CD4-positive, alpha-beta T cell treated with Interleukin-15 for 1 hour (primary cell): ENCODE measurements around the gene MESP1.

ENCODE experiments used
- DNase-seq: peaks from one replicate; pipeline ENCODE4 v3.0.0-alpha.2; 2020

MESP1 gene

GRCh38 chr15:89780601-89781000 is 29.6 kb upstream of the MESP1 start:
- no peak for DNase-seq

- no peak for DNase-seq
These were observed 27.8 kb upstream of the MESP1 start for GRCh38 chr15:89778861-89779260.

DNA sequence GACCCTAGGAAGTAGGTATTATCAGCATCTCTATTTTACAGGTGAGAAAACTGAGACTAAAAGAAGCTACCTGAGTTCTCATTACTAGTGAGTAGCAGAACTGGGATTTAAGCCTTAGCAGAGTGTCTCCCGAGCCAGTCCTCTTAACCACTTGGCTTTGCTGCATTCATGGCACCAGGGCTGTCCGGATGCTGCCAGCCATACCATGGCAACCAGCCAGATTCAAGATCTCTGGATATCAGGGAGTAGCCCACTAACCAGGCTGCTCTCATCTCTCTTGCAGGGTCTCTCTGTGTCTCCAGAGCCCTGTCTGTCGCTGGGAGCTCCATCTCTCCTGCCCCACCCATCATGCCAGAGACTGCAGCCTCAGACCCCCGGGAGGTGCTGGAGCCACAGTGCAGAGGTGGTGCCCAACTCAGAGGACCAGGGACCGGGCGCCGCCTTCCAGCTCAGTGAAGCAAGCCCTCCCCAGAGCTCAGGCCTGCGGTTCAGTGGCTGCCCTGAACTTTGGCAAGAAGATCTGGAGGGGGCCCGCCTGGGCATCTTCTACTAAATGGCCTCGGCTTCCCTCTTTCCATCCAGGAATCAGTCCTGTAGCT is 26.8 kb upstream of the MESP1 start:
- DNase-seq, result no peak

DNA sequence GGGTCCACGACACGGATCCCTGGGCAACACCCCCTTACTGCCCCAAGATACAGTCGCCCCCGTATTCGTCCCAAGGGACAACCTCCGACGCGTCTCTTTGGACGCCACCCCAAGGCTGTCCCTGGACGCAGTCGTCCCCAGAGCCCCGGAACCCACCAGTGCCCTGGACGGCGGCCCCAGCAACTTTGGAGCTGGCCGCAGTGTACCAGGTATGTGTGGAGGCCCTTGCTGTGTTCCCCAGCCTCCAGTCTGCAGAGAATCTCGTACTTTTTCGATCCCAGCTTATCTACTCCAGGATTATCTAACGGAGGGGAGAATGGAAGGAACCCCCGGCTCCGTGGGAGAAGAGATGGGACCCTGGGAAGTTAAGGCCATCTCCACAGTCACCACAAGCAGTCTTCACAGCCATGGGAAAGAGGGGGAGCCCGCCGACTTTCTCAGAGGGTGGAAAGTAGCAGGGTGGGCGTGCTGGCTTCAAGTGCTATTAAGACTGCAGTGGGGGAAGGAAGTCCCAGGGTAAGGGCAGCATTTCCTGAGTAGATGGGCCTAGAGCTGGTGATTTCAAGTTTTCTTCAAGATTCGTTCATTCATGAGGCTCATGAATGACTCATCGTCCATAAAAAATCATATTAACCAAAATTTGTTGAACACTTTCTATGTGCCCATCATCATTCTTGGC is 26.2 kb upstream of the MESP1 start:
- no peak for DNase-seq

GRCh38 chr15:89776274-89777072 is 25.4 kb upstream of the MESP1 start, which contains the start of gene MESP2:
MESP2 (plus strand) TSS chr15:89776332; CDS start chr15:89776358, 26 bp downstream.
- DNase-seq, result peak; percentile 69

- DNase-seq, result no peak
These were observed 24.8 kb upstream of the MESP1 start for GRCh38 chr15:89775815-89776214.

- DNase-seq, result no peak
These were observed 23.4 kb upstream of the MESP1 start for GRCh38 chr15:89774492-89774891.

GRCh38 chr15:89772932-89773583 is 22.0 kb upstream of the MESP1 start:
- DNase-seq, result no peak

- DNase-seq, result no peak
These were observed 19.0 kb upstream of the MESP1 start for GRCh38 chr15:89770041-89770440.

DNA sequence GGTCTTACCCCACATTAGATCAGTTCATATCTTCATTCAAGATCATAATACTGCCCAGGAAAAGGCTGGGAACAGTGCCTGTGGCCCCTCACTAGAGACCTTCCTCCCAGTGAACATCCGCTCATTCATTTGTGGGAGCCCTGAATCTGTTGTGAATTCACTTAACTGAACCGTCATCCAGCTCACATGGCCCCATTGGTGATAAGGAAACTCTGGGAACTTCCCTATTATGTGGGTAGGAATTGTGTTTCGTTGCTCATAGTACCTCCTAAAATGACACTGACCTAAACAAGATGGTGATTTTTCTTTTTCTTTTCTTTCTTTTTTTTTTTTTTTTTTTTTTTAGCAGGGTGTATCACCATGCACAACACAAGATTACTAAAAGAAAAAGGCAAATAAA is 18.3 kb upstream of the MESP1 start:
- DNase-seq, result no peak

DNA sequence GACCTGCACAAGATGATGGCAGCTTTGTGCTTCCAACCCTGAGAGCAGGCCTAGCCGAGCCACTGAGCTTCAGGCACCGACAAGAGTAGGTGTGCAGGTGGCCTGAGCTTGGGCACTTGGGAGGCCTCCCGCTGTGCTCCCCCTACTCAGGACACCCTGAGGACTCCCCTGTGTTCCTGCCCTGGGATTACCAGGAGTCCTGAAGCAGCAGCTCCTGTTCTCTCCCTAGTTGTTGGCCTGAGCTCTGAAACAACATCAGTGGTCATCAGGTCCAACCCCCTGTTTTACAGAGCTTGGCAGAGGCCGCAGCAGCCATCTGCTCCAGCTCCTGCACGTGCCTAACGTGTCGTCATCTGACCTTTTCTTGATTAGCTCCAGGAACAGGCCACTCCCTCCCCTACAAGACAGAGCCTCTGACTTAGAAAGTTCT is 17.0 kb upstream of the MESP1 start:
- DNase-seq, result no peak

GRCh38 chr15:89767411-89767915 is 16.4 kb upstream of the MESP1 start:
- DNase-seq, result no peak

- DNase-seq, result no peak
These were observed 15.6 kb upstream of the MESP1 start for GRCh38 chr15:89766357-89767311.

GRCh38 chr15:89765694-89766093 is 14.6 kb upstream of the MESP1 start:
- DNase-seq, result no peak

- DNase-seq, result no peak
These were observed 10.9 kb upstream of the MESP1 start for GRCh38 chr15:89761929-89762328.

DNA sequence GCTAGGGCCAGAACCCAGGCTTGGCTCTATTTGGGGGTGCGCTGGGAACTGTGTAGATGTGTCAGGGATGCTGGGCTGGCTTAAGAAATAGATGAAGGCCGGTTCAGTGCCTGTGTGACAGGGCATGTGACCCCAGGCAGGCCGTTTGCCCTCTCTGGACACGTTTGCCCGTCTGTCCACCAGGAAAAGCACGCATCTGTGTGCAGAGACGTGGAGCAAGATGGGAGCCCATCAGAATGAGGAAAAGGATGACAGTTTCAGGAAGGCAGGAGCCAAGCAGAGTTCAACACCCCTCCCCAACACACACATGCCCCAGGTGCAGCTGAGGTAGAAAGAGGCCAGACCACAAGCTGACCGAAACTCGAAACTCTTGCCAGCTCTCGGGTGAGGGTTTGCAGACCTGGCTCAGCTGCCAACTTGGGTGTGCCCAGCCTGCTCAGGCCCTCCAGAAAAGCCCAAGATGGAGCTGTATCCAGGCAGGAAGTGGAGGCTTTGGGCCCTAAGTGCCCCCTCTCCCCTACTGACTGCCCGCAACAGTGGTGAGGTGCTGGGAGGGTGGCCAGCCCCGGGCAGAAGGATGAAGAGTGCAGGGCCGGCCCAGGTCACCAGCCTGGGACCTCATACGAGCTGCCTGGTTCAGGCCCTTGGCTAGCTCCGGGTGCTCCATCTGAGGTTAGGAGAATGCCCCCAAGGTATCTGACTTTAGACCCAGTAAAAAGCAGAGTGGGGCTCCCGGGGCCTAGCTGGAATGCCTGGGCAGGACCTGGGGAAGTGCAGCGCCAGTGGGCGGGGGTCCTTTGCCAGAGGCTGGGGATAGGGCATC is 10.2 kb upstream of the MESP1 start:
- DNase-seq, result no peak

DNA sequence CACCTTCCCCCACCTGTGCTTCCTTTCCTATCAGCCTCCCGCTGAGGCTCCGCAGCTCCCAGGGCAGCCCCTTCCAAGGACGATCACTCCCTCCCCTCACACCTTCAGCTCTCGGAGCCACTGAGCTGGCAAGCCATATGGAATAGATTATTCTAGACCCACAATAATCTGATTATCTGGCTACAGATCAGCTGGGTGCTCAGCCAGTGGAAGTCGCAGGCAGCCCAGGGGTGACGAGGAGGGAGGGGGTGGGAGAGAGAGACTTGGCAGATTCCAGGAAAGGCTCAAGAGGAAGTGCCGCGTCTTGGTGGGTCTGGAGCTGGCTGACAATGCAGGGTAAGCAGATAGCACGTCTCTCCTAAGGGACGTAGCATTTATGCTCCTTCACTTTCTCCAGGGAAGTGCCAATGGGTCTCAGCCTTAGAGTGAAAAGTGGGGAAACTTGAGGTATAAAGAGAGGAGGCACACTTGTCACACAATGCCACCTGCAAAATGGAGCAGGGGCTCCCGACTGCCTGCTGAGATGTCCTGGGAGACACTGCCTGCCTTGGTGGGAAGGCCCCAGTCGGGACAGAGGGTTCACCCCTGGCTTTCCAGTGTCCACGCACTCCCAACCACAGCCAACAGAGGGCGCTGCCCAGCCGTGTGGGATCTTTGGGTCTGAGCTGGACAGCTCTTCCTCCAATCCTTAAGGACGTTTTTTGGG is 9.4 kb upstream of the MESP1 start:
- peak; percentile 60 for DNase-seq

DNA sequence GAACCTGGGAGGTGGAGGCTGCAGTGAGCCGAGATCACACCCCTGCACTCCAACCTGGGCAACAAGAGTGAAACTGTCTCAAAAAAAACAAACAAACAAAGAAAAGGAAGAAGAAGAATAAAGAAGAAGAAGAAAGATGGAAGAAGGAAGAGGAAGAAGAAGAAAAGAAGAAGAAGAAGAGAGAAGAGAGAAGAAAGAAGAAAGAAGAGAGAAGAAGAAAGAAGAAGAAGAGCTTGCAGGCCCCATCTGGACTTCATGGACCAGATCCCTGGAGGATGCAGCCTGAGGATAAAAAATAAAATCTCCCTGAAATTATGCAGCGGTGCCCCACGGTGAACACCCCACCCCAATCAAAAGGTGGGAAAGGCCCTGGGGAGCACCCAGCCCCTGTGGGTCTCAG is 8.8 kb upstream of the MESP1 start:
- no peak for DNase-seq

GRCh38 chr15:89758981-89759380 is 7.9 kb upstream of the MESP1 start:
- DNase-seq, result no peak

DNA sequence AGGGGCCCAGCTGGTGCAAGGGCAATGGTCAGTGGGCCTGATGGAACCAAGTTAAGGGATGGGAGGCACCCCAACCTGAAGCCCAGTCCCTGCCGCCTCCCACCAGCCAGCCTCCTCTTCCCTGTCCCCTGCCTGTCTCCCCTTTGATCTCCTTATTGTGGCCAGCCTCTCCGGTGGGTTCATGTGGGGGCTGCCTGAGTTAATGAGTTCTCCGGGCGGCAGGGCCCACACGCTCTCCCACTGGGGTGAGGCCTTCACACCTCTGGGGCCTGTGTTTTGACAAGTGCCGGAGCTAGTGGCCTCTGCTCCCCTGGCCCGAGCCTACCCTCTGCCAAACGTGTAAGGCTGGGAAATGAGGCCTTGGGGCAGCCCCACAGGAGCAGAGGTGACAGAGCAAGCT is 7.2 kb upstream of the MESP1 start:
- DNase-seq, result no peak
